Measurements from ENCODE around the gene MACROD1. TPM values are rescaled to one million over a fixed set of nuclear protein-coding genes. Genes with fewer than 3 reads are reported as not detected.

Gene MACROD1
- polyA plus RNA-seq, 2 donors, result 25.6 to 75.6 TPM

GRCh38 chr11:64206457-64207255, 40.7 kb upstream of the MACROD1 start, which contains the start of gene FERMT3:
TSS of gene FERMT3 (plus strand) at chr11:64206721. CDS start at chr11:64207365, 644 bp downstream.
- peak within 1 kb of the TSS; percentile 73 to 76 for H3K27ac ChIP-seq (ENCODE audit: low read depth in 2 of 2, low read length in 1 of 2)
- no peaks in the 10 kb centered on the region for H3K9me3 ChIP-seq (ENCODE audit: control insufficient read depth in 2 of 2, insufficient read depth in 1 of 2, low read depth in 1 of 2, low read length in 1 of 2)
- H3K4me1 ChIP-seq (ENCODE audit: control insufficient read depth in 2 of 2, insufficient read depth in 2 of 2, low read length in 1 of 2), result peaks cover 0 to 6% of the 10 kb centered on the region in 2 donors
- WGBS, 2 donors, result 55 to 75% methylated on average over 24 to 27 of the region's 27 CpGs
- H3K27me3 ChIP-seq (ENCODE audit: control insufficient read depth in 1 of 2, insufficient read depth in 2 of 2, low read length in 2 of 2), result no peaks in the 10 kb centered on the region
- peak within 1 kb of the TSS; percentile 26 to 47 for H3K4me3 ChIP-seq (ENCODE audit: low read depth in 1 of 2, low read length in 2 of 2)
- peaks cover 13 to 26% of the 10 kb centered on the region in 2 donors for H3K36me3 ChIP-seq (ENCODE audit: control insufficient read depth in 2 of 2, insufficient read depth in 2 of 2, low read length in 1 of 2)

GRCh38 chr11:64204464-64204989, 38.6 kb upstream of the MACROD1 start:
- 25 to 29% methylated on average over 7 of the region's 7 CpGs for WGBS, 2 donors
- H3K9me3 ChIP-seq (ENCODE audit: control insufficient read depth in 2 of 2, insufficient read depth in 1 of 2, low read depth in 1 of 2, low read length in 1 of 2), result no peaks in the 10 kb centered on the region
- H3K27ac ChIP-seq (ENCODE audit: low read depth in 2 of 2, low read length in 1 of 2), result no peak overlapping the region
- H3K4me3 ChIP-seq (ENCODE audit: low read depth in 1 of 2, low read length in 2 of 2), result no peak overlapping the region
- no peaks in the 10 kb centered on the region for H3K27me3 ChIP-seq (ENCODE audit: control insufficient read depth in 1 of 2, insufficient read depth in 2 of 2, low read length in 2 of 2)
- H3K4me1 ChIP-seq (ENCODE audit: control insufficient read depth in 2 of 2, insufficient read depth in 2 of 2, low read length in 1 of 2), result peaks cover 0 to 6% of the 10 kb centered on the region in 2 donors
- H3K36me3 ChIP-seq (ENCODE audit: control insufficient read depth in 2 of 2, insufficient read depth in 2 of 2, low read length in 1 of 2), result peaks cover 17 to 33% of the 10 kb centered on the region in 2 donors

GRCh38 chr11:64204080-64204440, 38.1 kb upstream of the MACROD1 start:
- no peaks in the 10 kb centered on the region for H3K9me3 ChIP-seq (ENCODE audit: control insufficient read depth in 2 of 2, insufficient read depth in 1 of 2, low read depth in 1 of 2, low read length in 1 of 2)
- peaks cover 17 to 33% of the 10 kb centered on the region in 2 donors for H3K36me3 ChIP-seq (ENCODE audit: control insufficient read depth in 2 of 2, insufficient read depth in 2 of 2, low read length in 1 of 2)
- no peaks in the 10 kb centered on the region for H3K27me3 ChIP-seq (ENCODE audit: control insufficient read depth in 1 of 2, insufficient read depth in 2 of 2, low read length in 2 of 2)
- H3K27ac ChIP-seq (ENCODE audit: low read depth in 2 of 2, low read length in 1 of 2), result no peak overlapping the region
- WGBS, 2 donors, result 73 to 86% methylated on average over 16 of the region's 16 CpGs
- no peak overlapping the region for H3K4me3 ChIP-seq (ENCODE audit: low read depth in 1 of 2, low read length in 2 of 2)
- peaks cover 0 to 6% of the 10 kb centered on the region in 2 donors for H3K4me1 ChIP-seq (ENCODE audit: control insufficient read depth in 2 of 2, insufficient read depth in 2 of 2, low read length in 1 of 2)

- Histone ChIP-seq H3K9me3 (ENCODE audit: control insufficient read depth in 2 of 2, insufficient read depth in 1 of 2, low read depth in 1 of 2, low read length in 1 of 2) (no peaks in the 10 kb centered on the region), H3K4me1 (ENCODE audit: control insufficient read depth in 2 of 2, insufficient read depth in 2 of 2, low read length in 1 of 2) (peaks cover 0 to 3% of the 10 kb centered on the region in 2 donors), H3K36me3 (ENCODE audit: control insufficient read depth in 2 of 2, insufficient read depth in 2 of 2, low read length in 1 of 2) (peaks cover 17 to 33% of the 10 kb centered on the region in 2 donors), H3K27me3 (ENCODE audit: control insufficient read depth in 1 of 2, insufficient read depth in 2 of 2, low read length in 2 of 2) (no peaks in the 10 kb centered on the region), H3K27ac (ENCODE audit: low read depth in 2 of 2, low read length in 1 of 2) (no peak overlapping the region), H3K4me3 (ENCODE audit: low read depth in 1 of 2, low read length in 2 of 2) (no peak overlapping the region)
- 88 to 90% methylated on average over 27 of the region's 27 CpGs for WGBS, 2 donors
These were observed 37.6 kb upstream of the MACROD1 start for GRCh38 chr11:64203421-64204079.

- WGBS, 2 donors, result 96 to 97% methylated on average over 9 of the region's 9 CpGs
- Histone ChIP-seq H3K4me1 (ENCODE audit: control insufficient read depth in 2 of 2, insufficient read depth in 2 of 2, low read length in 1 of 2) (peaks cover 0 to 2% of the 10 kb centered on the region in 2 donors), H3K4me3 (ENCODE audit: low read depth in 1 of 2, low read length in 2 of 2) (no peak overlapping the region), H3K27ac (ENCODE audit: low read depth in 2 of 2, low read length in 1 of 2) (no peak overlapping the region), H3K9me3 (ENCODE audit: control insufficient read depth in 2 of 2, insufficient read depth in 1 of 2, low read depth in 1 of 2, low read length in 1 of 2) (no peaks in the 10 kb centered on the region), H3K36me3 (ENCODE audit: control insufficient read depth in 2 of 2, insufficient read depth in 2 of 2, low read length in 1 of 2) (peaks cover 17 to 33% of the 10 kb centered on the region in 2 donors), H3K27me3 (ENCODE audit: control insufficient read depth in 1 of 2, insufficient read depth in 2 of 2, low read length in 2 of 2) (no peaks in the 10 kb centered on the region)
These were observed 37.1 kb upstream of the MACROD1 start for GRCh38 chr11:64202992-64203391.

GRCh38 chr11:64201543-64201942, 35.6 kb upstream of the MACROD1 start:
- Histone ChIP-seq H3K27ac (ENCODE audit: low read depth in 2 of 2, low read length in 1 of 2) (no peak overlapping the region), H3K4me3 (ENCODE audit: low read depth in 1 of 2, low read length in 2 of 2) (no peak overlapping the region), H3K27me3 (ENCODE audit: control insufficient read depth in 1 of 2, insufficient read depth in 2 of 2, low read length in 2 of 2) (no peaks in the 10 kb centered on the region), H3K36me3 (ENCODE audit: control insufficient read depth in 2 of 2, insufficient read depth in 2 of 2, low read length in 1 of 2) (peaks cover 21 to 43% of the 10 kb centered on the region in 2 donors), H3K4me1 (ENCODE audit: control insufficient read depth in 2 of 2, insufficient read depth in 2 of 2, low read length in 1 of 2) (no peaks in the 10 kb centered on the region), H3K9me3 (ENCODE audit: control insufficient read depth in 2 of 2, insufficient read depth in 1 of 2, low read depth in 1 of 2, low read length in 1 of 2) (no peaks in the 10 kb centered on the region)
- 67 to 82% methylated on average over 3 of the region's 3 CpGs for WGBS, 2 donors

GRCh38 chr11:64198511-64198910, 32.6 kb upstream of the MACROD1 start:
- Histone ChIP-seq H3K4me1 (ENCODE audit: control insufficient read depth in 2 of 2, insufficient read depth in 2 of 2, low read length in 1 of 2) (no peaks in the 10 kb centered on the region), H3K9me3 (ENCODE audit: control insufficient read depth in 2 of 2, insufficient read depth in 1 of 2, low read depth in 1 of 2, low read length in 1 of 2) (no peaks in the 10 kb centered on the region), H3K27me3 (ENCODE audit: control insufficient read depth in 1 of 2, insufficient read depth in 2 of 2, low read length in 2 of 2) (no peaks in the 10 kb centered on the region), H3K27ac (ENCODE audit: low read depth in 2 of 2, low read length in 1 of 2) (no peak overlapping the region), H3K4me3 (ENCODE audit: low read depth in 1 of 2, low read length in 2 of 2) (no peak overlapping the region), H3K36me3 (ENCODE audit: control insufficient read depth in 2 of 2, insufficient read depth in 2 of 2, low read length in 1 of 2) (peaks cover 21 to 48% of the 10 kb centered on the region in 2 donors)
- WGBS, 2 donors, result 96 to 97% methylated on average over 2 of the region's 2 CpGs

GRCh38 chr11:64196626-64197025, 30.7 kb upstream of the MACROD1 start:
- Histone ChIP-seq H3K4me3 (ENCODE audit: low read depth in 1 of 2, low read length in 2 of 2) (no peak overlapping the region), H3K27me3 (ENCODE audit: control insufficient read depth in 1 of 2, insufficient read depth in 2 of 2, low read length in 2 of 2) (no peaks in the 10 kb centered on the region), H3K36me3 (ENCODE audit: control insufficient read depth in 2 of 2, insufficient read depth in 2 of 2, low read length in 1 of 2) (peaks cover 11 to 39% of the 10 kb centered on the region in 2 donors), H3K27ac (ENCODE audit: low read depth in 2 of 2, low read length in 1 of 2) (no peak overlapping the region), H3K9me3 (ENCODE audit: control insufficient read depth in 2 of 2, insufficient read depth in 1 of 2, low read depth in 1 of 2, low read length in 1 of 2) (no peaks in the 10 kb centered on the region), H3K4me1 (ENCODE audit: control insufficient read depth in 2 of 2, insufficient read depth in 2 of 2, low read length in 1 of 2) (no peaks in the 10 kb centered on the region)
- whole genome bisulfite sequencing, 2 donors, result 76 to 77% methylated on average over 9 of the region's 9 CpGs

GRCh38 chr11:64192434-64192833, 26.5 kb upstream of the MACROD1 start:
- 93 to 95% methylated on average over 5 of the region's 5 CpGs for WGBS, 2 donors
- Histone ChIP-seq H3K27me3 (ENCODE audit: control insufficient read depth in 1 of 2, insufficient read depth in 2 of 2, low read length in 2 of 2) (no peaks in the 10 kb centered on the region), H3K4me1 (ENCODE audit: control insufficient read depth in 2 of 2, insufficient read depth in 2 of 2, low read length in 1 of 2) (no peaks in the 10 kb centered on the region), H3K36me3 (ENCODE audit: control insufficient read depth in 2 of 2, insufficient read depth in 2 of 2, low read length in 1 of 2) (peaks cover 8 to 29% of the 10 kb centered on the region in 2 donors), H3K27ac (ENCODE audit: low read depth in 2 of 2, low read length in 1 of 2) (no peak overlapping the region), H3K4me3 (ENCODE audit: low read depth in 1 of 2, low read length in 2 of 2) (no peak overlapping the region), H3K9me3 (ENCODE audit: control insufficient read depth in 2 of 2, insufficient read depth in 1 of 2, low read depth in 1 of 2, low read length in 1 of 2) (no peaks in the 10 kb centered on the region)
